HCT116 (cell line): Measurements from ENCODE around the gene ALDOC. TPM values are rescaled to one million over a fixed set of nuclear protein-coding genes. Genes with fewer than 3 reads are reported as not detected.

Source experiments
- ATAC-seq: fragments of 200-7000 bp; cut with Tn5 transposase; 2 replicates; pipeline ENCODE4 v1.9.1; 2020; ENCODE audit warnings: mild to moderate bottlenecking, moderate library complexity
- BruUV-seq: library from RNA; stranded (reverse); fragments of 400-500 nt; replicated peaks from 2 replicates; lab custom pipeline; 2021; lab: Mats Ljungman, UMichigan
- CTCF ChIA-PET: fragments of 300-600 bp; sonication (Branson Sonifier 250); formaldehyde crosslinking; loops from one replicate; lab custom pipeline; 2021; ENCODE audit warnings: antibody characterized with exemption; lab: Charles Lee
- POLR2A ChIA-PET: fragments of 300-600, 350-600 bp; sonication (Branson Sonifier 250); formaldehyde crosslinking; loops from one replicate; lab custom pipeline; 2021; ENCODE audit warnings: antibody characterized with exemption; lab: Charles Lee
- RAD21 ChIA-PET, 2 experiments: fragments of 300-600 bp; sonication (Branson Sonifier 250); formaldehyde crosslinking; loops; one replicate each; lab custom pipeline; 2023; ENCODE audit warnings: low total read pairs in 2 of 2; ENCODE audit not compliant: uncharacterized antibody in 2 of 2, unreplicated experiment in 2 of 2, low non-redundant PET in 1 of 2; lab: Charles Lee
- DNase-seq: peaks from one replicate; pipeline ENCODE4 v3.0.0-alpha.2; 2010; ENCODE audit warnings: low read depth, low spot score
- H2AFZ ChIP-seq: fragments of 200-600 bp; shearing (Covaris generic), sonication (generic); 2 replicates; pipeline ENCODE4 v1.6.1; 2017; ENCODE audit warnings: low read depth, mixed run types, mixed read lengths, antibody characterized with exemption, low read length; ENCODE audit not compliant: poor library complexity, severe bottlenecking
- H3K27ac ChIP-seq: 2 replicates; pipeline ENCODE4 v1.5.1; 2012; ENCODE audit warnings: low read depth, low read length
- H3K27me3 ChIP-seq: fragments of 200-600 bp; sonication (generic); 2 replicates; pipeline ENCODE4 v1.6.1; 2016; ENCODE audit warnings: mixed run types, low read length, mixed read lengths; ENCODE audit not compliant: insufficient read depth
- H3K36me3 ChIP-seq, 2 experiments: fragments of 200-500 bp in 1 of 2; fragments of 200-600 bp in 1 of 2; sonication (Bioruptor generic) in 1 of 2; sonication (generic) in 1 of 2; 2 replicates each; pipeline versions ENCODE4 v1.5.1 to v1.6.1; 2014 to 2016; ENCODE audit warnings: low read length in 2 of 2, inconsistent platforms in 1 of 2, mixed read lengths in 1 of 2, mixed run types in 1 of 2; ENCODE audit not compliant: insufficient read depth in 2 of 2, control insufficient read depth in 1 of 2
- H3K4me1 ChIP-seq, 2 experiments: fragments of 200-600 bp in 1 of 2; sonication (generic) in 1 of 2; 2 replicates each; pipeline versions ENCODE4 v1.5.1 to v1.6.1; 2012 to 2017; ENCODE audit warnings: low read length in 2 of 2, inconsistent platforms in 1 of 2, mild to moderate bottlenecking in 1 of 2, mixed read lengths in 1 of 2, mixed run types in 1 of 2, moderate library complexity in 1 of 2; ENCODE audit not compliant: insufficient read depth in 2 of 2, control insufficient read depth in 1 of 2
- H3K4me2 ChIP-seq: fragments of 200-600 bp; sonication (generic); 2 replicates; pipeline ENCODE4 v1.6.1; 2017; ENCODE audit warnings: mixed run types, low read length, mixed read lengths
- H3K4me3 ChIP-seq, 2 experiments: fragments of 200-600 bp in 1 of 2; sonication (generic) in 1 of 2; replicated peaks in 1 of 2; 2 replicates each; pipeline ENCODE4 v1.5.1; 2011 to 2016; ENCODE audit warnings: low read length in 2 of 2, control low read depth in 1 of 2, low read depth in 1 of 2, mild to moderate bottlenecking in 1 of 2, mixed read lengths in 1 of 2, mixed run types in 1 of 2
- H3K79me2 ChIP-seq: fragments of 200-600 bp; sonication (generic); 2 replicates; pipeline ENCODE4 v1.6.1; 2017; ENCODE audit warnings: mild to moderate bottlenecking, mixed run types, low read length, moderate library complexity, mixed read lengths; ENCODE audit not compliant: insufficient read depth
- H3K9ac ChIP-seq: fragments of 200-600 bp; sonication (generic); 2 replicates; pipeline ENCODE4 v1.6.1; 2016; ENCODE audit warnings: low read length, mixed read lengths
- H3K9me2 ChIP-seq: fragments of 200-600 bp; sonication (generic), shearing (Covaris generic); 2 replicates; pipeline ENCODE4 v1.6.1; 2017; ENCODE audit warnings: mixed run types, mild to moderate bottlenecking, moderate library complexity; ENCODE audit not compliant: insufficient read depth
- H3K9me3 ChIP-seq, 2 experiments: fragments of 200-500 bp in 1 of 2; fragments of 200-600 bp in 1 of 2; sonication (Bioruptor generic) in 1 of 2; sonication (generic) in 1 of 2; 2 replicates each; pipeline ENCODE4 v1.6.1; 2014 to 2017; ENCODE audit warnings: low read length in 2 of 2, mixed read lengths in 2 of 2, inconsistent platforms in 1 of 2, low read depth in 1 of 2, mild to moderate bottlenecking in 1 of 2, mixed run types in 1 of 2, moderate library complexity in 1 of 2; ENCODE audit not compliant: control insufficient read depth in 1 of 2, insufficient read depth in 1 of 2
- H4K20me1 ChIP-seq: fragments of 200-600 bp; sonication (generic), shearing (Covaris generic); 2 replicates; pipeline ENCODE4 v1.6.1; 2017; ENCODE audit warnings: mixed run types, mild to moderate bottlenecking, moderate library complexity; ENCODE audit not compliant: insufficient read depth
- ATF3 ChIP-seq: IDR thresholded peaks from 2 replicates; pipeline ENCODE4 v1.6.1; 2012
- CBX3 ChIP-seq: IDR thresholded peaks from 2 replicates; pipeline ENCODE4 v1.6.1; 2012; ENCODE audit warnings: low read depth
- EGR1 ChIP-seq: IDR thresholded peaks from 2 replicates; pipeline ENCODE4 v1.6.1; 2012; ENCODE audit warnings: low read depth
- ELF1 ChIP-seq: IDR thresholded peaks from 2 replicates; pipeline ENCODE4 v1.6.1; 2012; ENCODE audit warnings: low read depth, borderline replicate concordance
- EZH2 ChIP-seq: fragments of 200-600 bp; sonication (generic); IDR thresholded peaks from 2 replicates; pipeline ENCODE4 v1.6.1; 2017; ENCODE audit warnings: antibody characterized with exemption, mixed run types
- EZH2phosphoT487 ChIP-seq: fragments of 200-600 bp; IDR thresholded peaks from 2 replicates; pipeline ENCODE4 v1.6.1; 2018; ENCODE audit warnings: antibody characterized with exemption, borderline replicate concordance
- POLR2AphosphoS5 ChIP-seq: IDR thresholded peaks from 2 replicates; pipeline ENCODE4 v1.6.1; 2011; ENCODE audit warnings: mild to moderate bottlenecking, low read depth, low read length, moderate library complexity
- RAD21 ChIP-seq: IDR thresholded peaks from 2 replicates; pipeline ENCODE4 v1.6.1; 2012; ENCODE audit warnings: low read depth, mild to moderate bottlenecking
- SP1 ChIP-seq: IDR thresholded peaks from 2 replicates; pipeline ENCODE4 v1.6.1; 2012; ENCODE audit warnings: low read depth
- SRF ChIP-seq: IDR thresholded peaks from 2 replicates; pipeline ENCODE4 v1.6.1; 2012; ENCODE audit warnings: low read depth
- TCF7L2 ChIP-seq: IDR thresholded peaks from 2 replicates; pipeline ENCODE4 v1.7.0; 2011; ENCODE audit warnings: borderline replicate concordance, inconsistent platforms; ENCODE audit not compliant: insufficient read depth, insufficient read length; ENCODE audit errors: extremely low read depth
- ZBTB33 ChIP-seq: IDR thresholded peaks from 2 replicates; pipeline ENCODE4 v1.6.1; 2011; ENCODE audit warnings: mild to moderate bottlenecking, low read length, moderate library complexity; ENCODE audit not compliant: insufficient replicate concordance; ENCODE audit errors: extremely low read depth
- ZFX ChIP-seq: fragments of 450-650 bp; IDR thresholded peaks from 2 replicates; pipeline ENCODE4 v1.6.1; 2017
- ZNF274 ChIP-seq: fragments of 200-500 bp; sonication (Bioruptor generic); IDR thresholded peaks from 2 replicates; pipeline ENCODE4 v1.6.1; 2014; ENCODE audit warnings: mild to moderate bottlenecking, low read depth, low read length, inconsistent platforms
- intact Hi-C: fragments of 100-400 bp; cut with micrococcal nuclease; formaldehyde crosslinking; loops from 2 replicates; pipeline ENCODE4 v1.10.0; 2022
- total RNA-seq: library from RNA; stranded (reverse); gene quantifications from one replicate; pipeline ENCODE4 v1.2.1, GENCODE V29; 2021; ENCODE audit not compliant: unreplicated experiment

ALDOC gene
- total RNA-seq, 1 experiment from 2014 or later: 82.8 TPM

GRCh38 chr17:28540231-28540630 lies 36.5 kb downstream of the ALDOC start:
- Histone ChIP-seq H3K9ac (no peak overlapping the region), H3K4me3 (no peak overlapping the region), H3K79me2 (no peaks in the 10 kb centered on the region), H3K27ac (no peak overlapping the region), H3K4me2 (no peak overlapping the region), H3K9me2 (no peaks in the 10 kb centered on the region), H3K27me3 (no peaks in the 10 kb centered on the region), H3K36me3 (no peaks in the 10 kb centered on the region), H4K20me1 (no peaks in the 10 kb centered on the region), H3K9me3 (no peaks in the 10 kb centered on the region), H3K4me1 (no peaks in the 10 kb centered on the region), H2AFZ (no peak overlapping the region)
- RAD21 ChIA-PET: no interaction called here
- ATAC-seq (no peak), DNase-seq (no peak)
- POLR2A ChIA-PET: no interaction called here
- TF ChIP-seq ELF1 (no peak), POLR2AphosphoS5 (no peak), ZNF274 (no peak), TCF7L2 (no peak), SRF (no peak), SP1 (no peak), CBX3 (no peak), EGR1 (no peak), RAD21 (no peak)
- no TSS peak for BruUV-seq
- CTCF ChIA-PET: no interaction called here
- intact Hi-C loops: loop anchor here (1.0 kb wide), 1 partner anchor 46 kb away; no protein-coding TSS in a partner anchor

GRCh38 chr17:28538296-28538895 lies 38.3 kb downstream of the ALDOC start:
- Histone ChIP-seq H3K4me3 (no peak overlapping the region), H3K27ac (no peak overlapping the region), H3K9ac (no peak overlapping the region), H3K79me2 (no peaks in the 10 kb centered on the region), H3K9me2 (no peaks in the 10 kb centered on the region), H3K27me3 (no peaks in the 10 kb centered on the region), H3K4me2 (no peak overlapping the region), H3K36me3 (no peaks in the 10 kb centered on the region), H4K20me1 (no peaks in the 10 kb centered on the region), H3K4me1 (no peaks in the 10 kb centered on the region; a peak in 1 of 4 replicates), H3K9me3 (no peaks in the 10 kb centered on the region), H2AFZ (no peak overlapping the region)
- no TSS peak for BruUV-seq
- no peak for TF ChIP-seq SP1
- TF ChIP-seq ZBTB33: no peak
- no peak for TF ChIP-seq ZFX
- TF ChIP-seq ATF3: no peak
- no peak for TF ChIP-seq SRF
- no peak for TF ChIP-seq CBX3
- TF ChIP-seq POLR2AphosphoS5: no peak
- no peak for TF ChIP-seq EZH2
- no peak for TF ChIP-seq TCF7L2
- TF ChIP-seq EZH2phosphoT487: no peak
- no peak for TF ChIP-seq EGR1
- DNase-seq (no peak), ATAC-seq (no peak)
- intact Hi-C loops: no loop called here
- RAD21 ChIA-PET: no interaction called here
- POLR2A ChIA-PET: no interaction called here
- CTCF ChIA-PET: no interaction called here
